ENCODE data around the gene CCDC146. TPM values are rescaled to one million over a fixed set of nuclear protein-coding genes. Genes with fewer than 3 reads are reported as not detected.
A peak's percentile ranks its signal among the peaks of the same experiment; 100 is the strongest.
"Not testable (repeated sequence)": the region's sequence is repeated elsewhere in the genome, so short reads cannot be mapped to it uniquely, and the experiment has no call there.

The CCDC146 gene, protein sequence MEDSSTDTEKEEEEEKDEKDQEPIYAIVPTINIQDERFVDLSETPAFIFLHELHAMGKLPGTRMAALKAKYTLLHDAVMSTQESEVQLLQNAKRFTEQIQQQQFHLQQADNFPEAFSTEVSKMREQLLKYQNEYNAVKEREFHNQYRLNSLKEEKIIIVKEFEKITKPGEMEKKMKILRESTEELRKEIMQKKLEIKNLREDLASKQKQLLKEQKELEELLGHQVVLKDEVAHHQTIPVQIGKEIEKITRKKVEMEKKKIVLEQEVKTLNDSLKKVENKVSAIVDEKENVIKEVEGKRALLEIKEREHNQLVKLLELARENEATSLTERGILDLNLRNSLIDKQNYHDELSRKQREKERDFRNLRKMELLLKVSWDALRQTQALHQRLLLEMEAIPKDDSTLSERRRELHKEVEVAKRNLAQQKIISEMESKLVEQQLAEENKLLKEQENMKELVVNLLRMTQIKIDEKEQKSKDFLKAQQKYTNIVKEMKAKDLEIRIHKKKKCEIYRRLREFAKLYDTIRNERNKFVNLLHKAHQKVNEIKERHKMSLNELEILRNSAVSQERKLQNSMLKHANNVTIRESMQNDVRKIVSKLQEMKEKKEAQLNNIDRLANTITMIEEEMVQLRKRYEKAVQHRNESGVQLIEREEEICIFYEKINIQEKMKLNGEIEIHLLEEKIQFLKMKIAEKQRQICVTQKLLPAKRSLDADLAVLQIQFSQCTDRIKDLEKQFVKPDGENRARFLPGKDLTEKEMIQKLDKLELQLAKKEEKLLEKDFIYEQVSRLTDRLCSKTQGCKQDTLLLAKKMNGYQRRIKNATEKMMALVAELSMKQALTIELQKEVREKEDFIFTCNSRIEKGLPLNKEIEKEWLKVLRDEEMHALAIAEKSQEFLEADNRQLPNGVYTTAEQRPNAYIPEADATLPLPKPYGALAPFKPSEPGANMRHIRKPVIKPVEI
- total RNA-seq: 10 to 100 TPM; 19.6 to 30.5 TPM
- 10 to 100 TPM; 21.5 to 27.0 TPM for polyA plus RNA-seq (ENCODE audit: insufficient read length in 2 of 2)
- long read RNA-seq, donor 1, partial matches to known transcripts: 11 of 16 reads
- long read RNA-seq, donor 1, other reads (novel, unspliced or antisense): 0 of 16 reads
- long read RNA-seq, donor 2, partial matches to known transcripts: 0 of 2 reads
- long read RNA-seq, donor 2, other reads (novel, unspliced or antisense): 0 of 2 reads
- long read RNA-seq, donor 3, partial matches to known transcripts: 0 of 1 reads
- long read RNA-seq, donor 3, other reads (novel, unspliced or antisense): 0 of 1 reads
- long read RNA-seq, donor 4, partial matches to known transcripts: 0 of 2 reads
- long read RNA-seq, donor 4, other reads (novel, unspliced or antisense): 0 of 2 reads

DNA sequence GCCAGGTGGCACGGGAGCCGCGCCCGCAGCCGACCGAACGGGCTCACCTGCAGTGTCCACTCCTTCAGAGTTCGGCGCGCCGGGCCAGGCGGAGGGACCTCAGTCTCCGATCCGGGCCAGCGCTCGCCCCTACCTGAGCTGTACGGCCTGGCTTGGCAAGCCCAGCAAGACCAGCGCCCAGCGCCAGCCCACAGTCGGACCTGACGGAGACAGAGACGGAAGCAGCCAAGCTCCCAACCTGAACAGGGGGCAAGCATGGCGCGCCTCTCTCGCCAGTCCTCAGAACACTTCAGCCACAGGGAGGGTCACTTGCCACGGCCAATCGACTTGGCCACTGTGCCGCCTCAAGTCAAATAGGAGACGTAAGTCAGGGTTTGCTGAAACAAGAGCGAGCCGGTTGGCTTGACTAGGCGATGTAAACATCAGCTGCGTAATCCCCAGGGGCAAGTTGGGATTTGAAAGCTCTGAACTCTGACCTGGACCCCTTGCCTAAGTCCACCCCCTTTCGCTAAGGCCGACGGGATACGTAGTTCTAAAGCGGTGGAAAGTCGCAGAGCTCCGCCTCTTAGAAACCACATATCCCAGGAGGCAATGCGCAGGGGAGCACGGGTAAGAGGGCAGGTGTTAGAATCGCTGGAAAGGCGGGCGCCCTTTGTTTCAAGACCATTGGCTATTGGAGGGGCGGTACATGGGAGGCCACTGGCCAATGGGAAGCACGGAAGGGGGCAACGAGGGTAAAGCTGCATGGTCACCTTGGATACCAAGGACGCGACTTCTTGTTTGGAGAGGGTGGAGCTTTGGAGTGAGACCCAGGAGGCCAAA lies at the start of gene CCDC146:
TSS of gene CCDC146 (plus strand) at position 756 of the 822 bp plus-strand sequence. CDS start 45,054 bp downstream, outside the sequence.
- H3K9me3 ChIP-seq (ENCODE audit: control insufficient read depth, insufficient read depth, low read length); H3K4me1 ChIP-seq (ENCODE audit: control insufficient read depth, insufficient read depth, low read length); H3K27me3 ChIP-seq (ENCODE audit: control insufficient read depth, insufficient read depth, low read length); H3K36me3 ChIP-seq (ENCODE audit: control insufficient read depth, insufficient read depth, low read length): not testable (repeated sequence)
- DNase-seq (ENCODE audit: low read depth in 4 of 6, low spot score in 6 of 6): peak; percentile 90 to 100 (median 97)
- peak within 1 kb of the TSS; percentile 40 for H3K27ac ChIP-seq (ENCODE audit: low read depth, low read length)
- WGBS (ENCODE audit: insufficient coverage): 0% methylated on average over 36 of the region's 50 CpGs
- peak within 1 kb of the TSS; percentile 63 for H3K4me3 ChIP-seq (ENCODE audit: low read depth, low read length)

DNA sequence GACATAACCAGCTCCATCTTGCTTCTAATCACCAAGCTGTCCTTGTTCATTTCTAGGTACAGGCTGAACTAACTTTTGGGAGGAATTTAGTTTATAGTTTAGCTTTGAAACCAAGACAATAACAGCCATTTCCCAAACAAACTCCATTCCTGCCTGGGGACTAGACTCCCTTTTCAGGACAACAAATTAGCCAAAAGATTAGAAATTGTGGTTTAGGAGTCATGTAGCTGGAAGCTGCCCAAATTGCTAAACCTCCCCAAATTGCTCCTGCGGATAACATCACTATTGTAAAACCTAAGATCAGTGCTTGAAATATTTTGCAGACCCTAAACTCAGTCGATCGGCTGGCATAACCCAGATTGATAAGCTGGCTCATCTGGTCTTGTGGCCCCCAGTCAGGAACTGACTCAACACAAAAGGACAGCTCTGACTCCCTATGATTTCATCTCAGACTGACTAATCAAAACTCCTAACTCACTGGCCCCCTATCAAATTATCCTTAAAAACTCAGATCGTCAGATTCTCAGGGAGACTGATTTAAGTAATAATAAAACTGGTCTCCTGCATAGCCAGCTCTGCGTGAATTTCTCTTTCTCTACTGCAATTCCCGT lies 47.5 kb upstream of the CCDC146 start:
- not testable (repeated sequence) for H3K36me3 ChIP-seq (ENCODE audit: control insufficient read depth, insufficient read depth, low read length); H3K4me1 ChIP-seq (ENCODE audit: control insufficient read depth, insufficient read depth, low read length); H3K27me3 ChIP-seq (ENCODE audit: control insufficient read depth, insufficient read depth, low read length); DNase-seq (ENCODE audit: low read depth in 4 of 6, low spot score in 6 of 6); H3K27ac ChIP-seq (ENCODE audit: low read depth, low read length); H3K4me3 ChIP-seq (ENCODE audit: low read depth, low read length); H3K9me3 ChIP-seq (ENCODE audit: control insufficient read depth, insufficient read depth, low read length)
- no CpG with 5 or more reads among the region's 6 CpGs for WGBS (ENCODE audit: insufficient coverage)

DNA sequence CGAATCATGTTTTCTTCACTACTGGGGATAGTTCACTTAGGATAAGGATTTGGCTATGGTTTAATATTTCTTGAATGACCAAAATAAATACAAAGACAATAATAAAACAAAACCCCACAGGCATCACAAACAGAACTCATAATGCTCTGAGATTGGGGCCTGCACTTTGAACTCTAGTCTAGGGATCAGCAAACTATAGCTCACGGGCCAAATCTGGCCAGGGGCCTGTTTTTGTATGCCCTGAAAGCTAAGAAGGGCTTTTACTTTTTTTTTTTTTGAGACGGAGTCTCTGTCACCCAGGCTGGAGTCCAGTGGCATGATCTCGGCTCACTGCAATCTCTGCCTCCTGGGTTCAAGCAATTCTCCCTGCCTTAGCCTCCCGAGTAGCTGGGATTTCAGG lies 45.4 kb upstream of the CCDC146 start:
- WGBS (ENCODE audit: insufficient coverage): no CpG with 5 or more reads among the region's 5 CpGs
- not testable (repeated sequence) for DNase-seq (ENCODE audit: low read depth in 4 of 6, low spot score in 6 of 6); H3K36me3 ChIP-seq (ENCODE audit: control insufficient read depth, insufficient read depth, low read length); H3K4me1 ChIP-seq (ENCODE audit: control insufficient read depth, insufficient read depth, low read length); H3K27ac ChIP-seq (ENCODE audit: low read depth, low read length); H3K4me3 ChIP-seq (ENCODE audit: low read depth, low read length); H3K27me3 ChIP-seq (ENCODE audit: control insufficient read depth, insufficient read depth, low read length); H3K9me3 ChIP-seq (ENCODE audit: control insufficient read depth, insufficient read depth, low read length)

DNA sequence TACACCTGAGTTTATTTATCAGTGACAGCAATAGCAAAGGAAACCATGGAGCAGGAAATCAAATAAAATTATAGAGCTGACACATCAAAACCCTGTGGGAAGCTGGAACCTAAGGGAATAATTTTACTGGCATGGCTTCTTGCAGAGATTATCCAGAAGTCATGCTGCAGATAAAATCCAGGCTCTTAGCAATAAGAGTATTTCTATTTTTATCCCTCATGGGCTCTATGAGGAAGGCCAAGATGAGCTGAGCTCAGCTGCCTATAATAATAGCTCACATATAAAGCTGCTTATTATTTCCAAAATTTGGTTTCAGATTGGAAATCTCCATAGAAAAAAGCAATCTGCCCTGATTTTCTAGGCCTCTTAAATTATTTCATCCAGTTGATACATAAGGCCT lies 43.3 kb upstream of the CCDC146 start:
- not testable (repeated sequence) for H3K27ac ChIP-seq (ENCODE audit: low read depth, low read length); H3K4me3 ChIP-seq (ENCODE audit: low read depth, low read length); H3K36me3 ChIP-seq (ENCODE audit: control insufficient read depth, insufficient read depth, low read length); DNase-seq (ENCODE audit: low read depth in 4 of 6, low spot score in 6 of 6); H3K9me3 ChIP-seq (ENCODE audit: control insufficient read depth, insufficient read depth, low read length); H3K4me1 ChIP-seq (ENCODE audit: control insufficient read depth, insufficient read depth, low read length); H3K27me3 ChIP-seq (ENCODE audit: control insufficient read depth, insufficient read depth, low read length)

DNA sequence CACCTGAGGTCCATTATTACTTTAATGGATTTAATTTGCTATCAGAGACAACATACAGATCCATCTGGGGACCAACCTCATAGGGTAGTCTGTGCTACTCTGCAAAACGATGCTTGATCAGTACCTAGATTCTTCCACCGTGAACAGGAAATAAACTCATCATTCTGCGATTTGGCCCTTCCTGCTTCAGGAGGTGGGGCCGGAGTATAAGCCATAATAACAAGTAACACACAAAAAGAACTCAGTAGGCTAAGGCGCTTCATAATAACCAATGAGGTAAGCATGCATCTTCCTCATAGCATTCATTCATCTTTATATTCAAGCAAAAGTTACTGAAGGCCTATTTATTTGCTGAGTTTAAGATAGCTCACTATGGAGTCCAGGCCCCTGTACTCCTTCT lies 42.8 kb upstream of the CCDC146 start:
- no CpG with 5 or more reads among the region's 5 CpGs for WGBS (ENCODE audit: insufficient coverage)
- not testable (repeated sequence) for H3K4me3 ChIP-seq (ENCODE audit: low read depth, low read length); H3K4me1 ChIP-seq (ENCODE audit: control insufficient read depth, insufficient read depth, low read length); H3K27ac ChIP-seq (ENCODE audit: low read depth, low read length); H3K27me3 ChIP-seq (ENCODE audit: control insufficient read depth, insufficient read depth, low read length); H3K9me3 ChIP-seq (ENCODE audit: control insufficient read depth, insufficient read depth, low read length); DNase-seq (ENCODE audit: low read depth in 4 of 6, low spot score in 6 of 6); H3K36me3 ChIP-seq (ENCODE audit: control insufficient read depth, insufficient read depth, low read length)

DNA sequence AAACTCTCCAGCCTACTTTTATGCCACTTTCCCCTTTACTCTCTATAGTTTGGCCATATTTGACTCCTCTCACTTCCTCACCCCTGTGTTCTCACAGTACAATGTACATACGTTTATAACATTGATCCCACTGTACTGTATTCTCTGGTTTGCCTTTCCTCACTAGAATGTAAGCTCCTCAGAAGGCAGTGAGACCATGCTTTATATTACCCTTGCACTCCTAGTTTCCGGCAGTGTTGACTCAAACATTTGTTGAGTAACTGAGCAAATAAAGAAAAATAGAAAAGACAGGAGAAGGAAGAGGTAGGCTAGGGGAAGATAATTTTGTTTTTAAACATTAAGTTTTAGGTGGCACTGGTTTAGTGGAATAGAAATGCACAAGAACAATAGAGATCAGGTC lies 42.2 kb upstream of the CCDC146 start:
- not testable (repeated sequence) for DNase-seq (ENCODE audit: low read depth in 4 of 6, low spot score in 6 of 6); H3K4me1 ChIP-seq (ENCODE audit: control insufficient read depth, insufficient read depth, low read length); H3K4me3 ChIP-seq (ENCODE audit: low read depth, low read length); H3K9me3 ChIP-seq (ENCODE audit: control insufficient read depth, insufficient read depth, low read length); H3K36me3 ChIP-seq (ENCODE audit: control insufficient read depth, insufficient read depth, low read length); H3K27ac ChIP-seq (ENCODE audit: low read depth, low read length); H3K27me3 ChIP-seq (ENCODE audit: control insufficient read depth, insufficient read depth, low read length)
- no CpG with 5 or more reads among the region's 2 CpGs for WGBS (ENCODE audit: insufficient coverage)

DNA sequence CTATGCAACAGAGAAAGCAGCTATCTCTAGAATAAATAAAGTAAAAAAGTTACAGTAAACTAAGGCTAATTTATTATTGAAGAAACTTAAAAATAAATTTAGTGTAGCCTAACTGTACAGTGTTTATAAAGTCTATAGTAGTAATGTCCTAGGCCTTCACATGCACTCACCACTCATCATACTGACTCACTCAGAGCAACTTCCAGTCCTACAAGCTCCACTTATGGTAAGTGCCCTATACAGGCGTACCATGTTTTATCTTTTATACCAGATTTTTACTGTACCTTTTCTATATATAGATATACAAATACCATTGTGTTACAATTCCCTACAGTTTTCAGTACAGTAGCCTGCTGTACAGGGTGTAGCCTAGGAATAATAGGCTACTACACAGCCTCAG lies 40.2 kb upstream of the CCDC146 start:
- H3K4me1 ChIP-seq (ENCODE audit: control insufficient read depth, insufficient read depth, low read length); H3K27me3 ChIP-seq (ENCODE audit: control insufficient read depth, insufficient read depth, low read length): not testable (repeated sequence)
- no CpG with 5 or more reads among the region's 1 CpG for whole genome bisulfite sequencing (ENCODE audit: insufficient coverage)

DNA sequence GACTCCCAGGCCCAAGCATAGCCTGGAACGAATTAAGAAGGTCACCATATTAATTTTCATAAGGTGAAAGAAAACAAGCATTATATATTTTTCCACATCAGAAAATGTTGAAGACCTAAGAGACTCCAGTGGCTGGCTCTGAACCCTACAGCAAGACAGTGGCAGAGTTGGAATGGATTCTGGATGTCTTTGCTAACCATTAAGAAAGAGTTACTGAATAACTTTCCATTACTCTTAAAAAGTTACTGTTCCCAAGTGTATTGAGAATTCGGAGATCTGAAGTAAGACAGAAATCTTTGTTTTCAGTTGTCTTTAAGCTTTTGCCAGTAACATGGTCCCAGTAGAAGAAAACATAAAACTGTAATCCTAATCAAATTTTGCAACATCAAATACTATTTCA lies 30.1 kb upstream of the CCDC146 start:
- no CpG with 5 or more reads among the region's 2 CpGs for WGBS (ENCODE audit: insufficient coverage)
- not testable (repeated sequence) for H3K9me3 ChIP-seq (ENCODE audit: control insufficient read depth, insufficient read depth, low read length)

More for the DNA sequence above, 40.2 kb upstream of the CCDC146 start:
- not testable (repeated sequence) for H3K9me3 ChIP-seq (ENCODE audit: control insufficient read depth, insufficient read depth, low read length); DNase-seq (ENCODE audit: low read depth in 4 of 6, low spot score in 6 of 6); H3K27ac ChIP-seq (ENCODE audit: low read depth, low read length); H3K4me3 ChIP-seq (ENCODE audit: low read depth, low read length); H3K36me3 ChIP-seq (ENCODE audit: control insufficient read depth, insufficient read depth, low read length)

More for the DNA sequence above, 30.1 kb upstream of the CCDC146 start:
- H3K4me3 ChIP-seq (ENCODE audit: low read depth, low read length); H3K36me3 ChIP-seq (ENCODE audit: control insufficient read depth, insufficient read depth, low read length); H3K27ac ChIP-seq (ENCODE audit: low read depth, low read length); H3K4me1 ChIP-seq (ENCODE audit: control insufficient read depth, insufficient read depth, low read length); H3K27me3 ChIP-seq (ENCODE audit: control insufficient read depth, insufficient read depth, low read length); DNase-seq (ENCODE audit: low read depth in 4 of 6, low spot score in 6 of 6): not testable (repeated sequence)
